Measurements from ENCODE around the gene CFAP100. TPM values are rescaled to one million over a fixed set of nuclear protein-coding genes. Genes with fewer than 3 reads are reported as not detected.

The CFAP100 gene
- total and polyA plus RNA-seq, 10 of the 15 experiments (the other 5 are each of a cell fraction or from before 2014, with no cell fraction given): 0.04 to 0.27 TPM; not detected in 8

- no peak for TF ChIP-seq ATF3 (IDR thresholded peaks at IDR 0.05; ENCODE audit: borderline replicate concordance, extremely low read depth, low read depth, low read length)
- no peak for TF ChIP-seq CUX1 (IDR thresholded peaks at IDR 0.05; ENCODE audit: insufficient replicate concordance, low read depth, low read length)
- no peak for TF ChIP-seq ZBTB4 (CRISPR knock-in tag; IDR thresholded peaks at IDR 0.05)
- TF ChIP-seq TCF7 (IDR thresholded peaks at IDR 0.05; ENCODE audit: borderline replicate concordance): no peak
- TF ChIP-seq DPF2 (IDR thresholded peaks at IDR 0.05): 0 out of 2 replicates have a peak, but pooled peaks have one; percentile 27
- TF ChIP-seq CBX5 (IDR thresholded peaks at IDR 0.05; ENCODE audit: low read depth): no peak
- no peak for TF ChIP-seq CHD2 (IDR thresholded peaks at IDR 0.05; ENCODE audit: borderline replicate concordance, low read depth, low read length)
- no peak for TF ChIP-seq TBL1XR1 (IDR thresholded peaks at IDR 0.05; ENCODE audit: low read depth, low read length)
- TF ChIP-seq PKNOX1 (IDR thresholded peaks at IDR 0.05): no peak
- TF ChIP-seq HDAC2 (IDR thresholded peaks at IDR 0.05): no peak
- TF ChIP-seq NKRF (conservative IDR thresholded peaks at IDR 0.05): peak; percentile 48; the same call in 1 of the 2 replicates
- no peak for TF ChIP-seq YBX1 (IDR thresholded peaks at IDR 0.05)
- peak; percentile 49; the same call in 1 of the 2 replicates for TF ChIP-seq RAD21 (IDR thresholded peaks at IDR 0.05; ENCODE audit: insufficient read depth, low read depth, low read length)
- peak; percentile 85 for TF ChIP-seq IKZF1 (conservative IDR thresholded peaks at IDR 0.05)
- TF ChIP-seq MAX (IDR thresholded peaks at IDR 0.05; ENCODE audit: low read depth, low read length): no peak; the same call in 1 of the 2 replicates
- TF ChIP-seq EP300 (IDR thresholded peaks at IDR 0.05; ENCODE audit: borderline replicate concordance in 1 of 2, control insufficient read depth in 1 of 2, low read depth in 2 of 2, low read length in 2 of 2): no peak
Observed at GRCh38 chr3:126475413-126476114, 80.9 kb downstream of the CFAP100 start, which contains the start of gene ZXDC (continued).

Measured in GM12878 (cell line).